GM23338 (cell line): ENCODE results near the gene CELA1. TPM values are rescaled to one million over a fixed set of nuclear protein-coding genes. Genes with fewer than 3 reads are reported as not detected.

Experiments used
- ATAC-seq: fragments of 200-7000 bp; cut with Tn5 transposase; 3 replicates; pipeline ENCODE4 v1.9.1; 2020
- DNase-seq: peaks from one replicate; pipeline ENCODE4 v3.0.0-alpha.2; 2015; ENCODE audit warnings: low spot score
- H2AFZ ChIP-seq: fragments of 200-600 bp; sonication (generic); 2 replicates; pipeline ENCODE4 v1.8.0; 2016; ENCODE audit warnings: antibody characterized with exemption, mild to moderate bottlenecking, moderate library complexity
- H3F3A ChIP-seq: fragments of 200-600 bp; sonication (generic); replicated peaks from 2 replicates; pipeline ENCODE4 v1.8.0; 2017; ENCODE audit warnings: antibody characterized with exemption, mixed run types, low read depth
- H3K27ac ChIP-seq: fragments of 200-600 bp; sonication (generic); 2 replicates; pipeline ENCODE4 v1.6.1; 2016; ENCODE audit warnings: low read depth
- H3K27me3 ChIP-seq: fragments of 200-600 bp; sonication (generic); 2 replicates; pipeline ENCODE4 v1.8.0; 2016; ENCODE audit warnings: mild to moderate bottlenecking, mixed run types, moderate library complexity; ENCODE audit not compliant: insufficient read depth
- H3K36me3 ChIP-seq: fragments of 200-600 bp; sonication (generic); 2 replicates; pipeline ENCODE4 v1.8.0; 2016; ENCODE audit warnings: mild to moderate bottlenecking; ENCODE audit not compliant: insufficient read depth
- H3K4me1 ChIP-seq: fragments of 200-600 bp; sonication (generic); 2 replicates; pipeline ENCODE4 v1.8.0; 2016; ENCODE audit warnings: mild to moderate bottlenecking, moderate library complexity; ENCODE audit not compliant: insufficient read depth
- H3K4me2 ChIP-seq: fragments of 200-600 bp; sonication (generic); 2 replicates; pipeline ENCODE4 v1.7.1; 2017; ENCODE audit warnings: mixed run types
- H3K4me3 ChIP-seq: fragments of 200-600 bp; sonication (generic); 2 replicates; pipeline ENCODE4 v1.6.1; 2016; ENCODE audit warnings: mixed run types
- H3K79me2 ChIP-seq: fragments of 200-600 bp; sonication (generic); replicated peaks from 2 replicates; pipeline ENCODE4 v1.8.0; 2017; ENCODE audit warnings: mild to moderate bottlenecking; ENCODE audit not compliant: insufficient read depth
- H3K9me2 ChIP-seq: fragments of 200-600 bp; sonication (generic); 2 replicates; pipeline ENCODE4 v1.8.0; 2017; ENCODE audit not compliant: insufficient read depth
- H4K20me1 ChIP-seq: fragments of 200-600 bp; sonication (generic); replicated peaks from 2 replicates; pipeline ENCODE4 v1.8.0; 2017; ENCODE audit warnings: mild to moderate bottlenecking; ENCODE audit not compliant: insufficient read depth
- H3K27ac Mint-ChIP-seq: 2 replicates; pipeline ENCODE4 v1.8.0; 2020; ENCODE audit warnings: inconsistent platforms, mild to moderate bottlenecking, moderate library complexity, mixed read lengths
- H3K27me3 Mint-ChIP-seq: 3 replicates; pipeline ENCODE4 v1.8.0; 2022; ENCODE audit warnings: low read depth, mild to moderate bottlenecking, moderate library complexity, mixed read lengths, inconsistent platforms; ENCODE audit not compliant: insufficient read depth, poor library complexity
- H3K36me3 Mint-ChIP-seq: 3 replicates; pipeline ENCODE4 v1.8.0; 2021; ENCODE audit warnings: low read depth, mild to moderate bottlenecking, inconsistent platforms, moderate library complexity, mixed read lengths
- H3K4me1 Mint-ChIP-seq: 3 replicates; pipeline ENCODE4 v1.8.0; 2020; ENCODE audit warnings: mild to moderate bottlenecking, inconsistent platforms, mixed read lengths
- H3K4me3 Mint-ChIP-seq: 3 replicates; pipeline ENCODE4 v1.8.0; 2021; ENCODE audit warnings: moderate library complexity, mild to moderate bottlenecking, inconsistent platforms, mixed read lengths
- H3K9me3 Mint-ChIP-seq: 3 replicates; pipeline ENCODE4 v1.8.0; 2020; ENCODE audit warnings: moderate library complexity, mild to moderate bottlenecking, inconsistent platforms, mixed read lengths
- CREB1 ChIP-seq: fragments of 250-450 bp; sonication (Bioruptor Pico); IDR thresholded peaks from 2 replicates; pipeline ENCODE4 v1.5.0; 2020; ENCODE audit warnings: low read depth, mild to moderate bottlenecking, moderate library complexity
- ETS1 ChIP-seq: IDR thresholded peaks from 2 replicates; pipeline ENCODE4 v1.6.1; 2016; ENCODE audit warnings: antibody characterized with exemption
- EZH2 ChIP-seq: fragments of 200-600 bp; sonication (generic); IDR thresholded peaks from one replicate; pipeline ENCODE4 v1.8.0; 2017; ENCODE audit warnings: antibody characterized with exemption, mild to moderate bottlenecking, low read depth; ENCODE audit not compliant: unreplicated experiment
- EZH2phosphoT487 ChIP-seq: fragments of 200-600 bp; sonication (generic); IDR thresholded peaks from one replicate; pipeline ENCODE4 v1.8.1; 2018; ENCODE audit warnings: antibody characterized with exemption; ENCODE audit not compliant: unreplicated experiment
- JUNB ChIP-seq: IDR thresholded peaks from one replicate; pipeline ENCODE4 v1.6.1; 2016; ENCODE audit warnings: antibody characterized with exemption; ENCODE audit not compliant: unreplicated experiment
- NANOG ChIP-seq: IDR thresholded peaks from 2 replicates; pipeline ENCODE4 v1.6.1; 2016; ENCODE audit warnings: antibody characterized with exemption, borderline replicate concordance
- POLR2AphosphoS5 ChIP-seq: IDR thresholded peaks from 2 replicates; pipeline ENCODE4 v1.6.1; 2016; ENCODE audit warnings: antibody characterized with exemption, low read depth
- STAT1 ChIP-seq: IDR thresholded peaks from one replicate; pipeline ENCODE4 v1.6.1; 2016; ENCODE audit warnings: antibody characterized with exemption; ENCODE audit not compliant: unreplicated experiment
- ZNF331 ChIP-seq: fragments of 250-450 bp; sonication (Bioruptor Pico); IDR thresholded peaks from 2 replicates; pipeline ENCODE4 v1.5.0; 2020; ENCODE audit warnings: low read depth, mild to moderate bottlenecking, moderate library complexity
- polyA plus RNA-seq: library from polyadenylated mRNA; unstranded; fragments of >200 nt; fragmentation: Nextera tagmentation; extraction: Ambion mirVana; gene quantifications from 2 replicates; pipeline ENCODE4 v1.2.1, GENCODE V29; 2016
- total RNA-seq: library from RNA; depleted of rRNA; stranded (reverse); fragments of >200 nt; shearing (Covaris generic); gene quantifications from 2 replicates; pipeline ENCODE4 v1.2.3, GENCODE V29; 2014
- TF ChIP-seq, protein P1 (sequence below): IDR thresholded peaks from one replicate; pipeline ENCODE4 v1.6.1; 2018; ENCODE audit warnings: antibody characterized with exemption; ENCODE audit not compliant: unreplicated experiment

Gene CELA1
- total and polyA plus RNA-seq, 2 experiments from 2014 or later: not detected

GRCh38 chr12:51324953-51325352 lies 21.5 kb downstream of the CELA1 start:
- 0 out of 2 replicates have a peak, but pooled peaks cover 2% of the 10 kb centered on the region for H3K9me2 ChIP-seq
- no peak for ATAC-seq
- no peak for TF ChIP-seq ZNF331 (CRISPR knock-in tag)
- no peak for TF ChIP-seq CREB1
- TF ChIP-seq EZH2phosphoT487: no peak
- no peak for TF ChIP-seq NANOG
- Mint-ChIP-seq H3K27me3 (peaks cover 2% of the 10 kb centered on the region), H3K27ac (no peak overlapping the region), H3K4me3 (no peak overlapping the region), H3K4me1 (peaks cover 16% of the 10 kb centered on the region), H3K9me3 (no peaks in the 10 kb centered on the region), H3K36me3 (no peaks in the 10 kb centered on the region)
- H2AFZ ChIP-seq: no peak overlapping the region
- no peak overlapping the region for H3K4me2 ChIP-seq
- no peak overlapping the region for H3K4me3 ChIP-seq
- no peaks in the 10 kb centered on the region for H3K27me3 ChIP-seq
- H3K27ac ChIP-seq: no peak overlapping the region
- H3F3A ChIP-seq: 0 out of 2 replicates have a peak, but pooled peaks cover 4% of the 10 kb centered on the region
- H3K36me3 ChIP-seq: no peaks in the 10 kb centered on the region
- no peak for DNase-seq
- H4K20me1 ChIP-seq: no peaks in the 10 kb centered on the region
- peaks cover 8% of the 10 kb centered on the region; the same call in 1 of the 2 replicates for H3K4me1 ChIP-seq
- H3K79me2 ChIP-seq: no peaks in the 10 kb centered on the region

GRCh38 chr12:51323966-51324895 lies 22.2 kb downstream of the CELA1 start, which contains the start of gene BIN2:
TSS of gene BIN2 (minus strand) at chr12:51324174. CDS start at chr12:51324102, 72 bp downstream.
- no peak; the same call in 2 of the 3 replicates for ATAC-seq
- no peak for DNase-seq
- Histone ChIP-seq H3K4me1 (peaks cover 11% of the 10 kb centered on the region), H3K79me2 (no peaks in the 10 kb centered on the region), H3K27me3 (no peaks in the 10 kb centered on the region), H3K27ac (no peak within 1 kb of the TSS), H2AFZ (peak within 1 kb of the TSS; percentile 74), H4K20me1 (no peaks in the 10 kb centered on the region), H3K4me3 (no peak within 1 kb of the TSS), H3K4me2 (no peak within 1 kb of the TSS), H3K36me3 (no peaks in the 10 kb centered on the region), H3K9me2 (0 out of 2 replicates have a peak, but pooled peaks cover 2% of the 10 kb centered on the region), H3F3A (0 out of 2 replicates have a peak, but pooled peaks cover 4% of the 10 kb centered on the region)
- Mint-ChIP-seq H3K27me3 (peaks cover 2% of the 10 kb centered on the region), H3K4me1 (peaks cover 21% of the 10 kb centered on the region), H3K27ac (no peak within 1 kb of the TSS), H3K4me3 (no peak within 1 kb of the TSS; the same call in 2 of the 3 replicates), H3K9me3 (no peaks in the 10 kb centered on the region), H3K36me3 (no peaks in the 10 kb centered on the region)
- TF ChIP-seq STAT1: no peak
- TF ChIP-seq, protein P1, sequence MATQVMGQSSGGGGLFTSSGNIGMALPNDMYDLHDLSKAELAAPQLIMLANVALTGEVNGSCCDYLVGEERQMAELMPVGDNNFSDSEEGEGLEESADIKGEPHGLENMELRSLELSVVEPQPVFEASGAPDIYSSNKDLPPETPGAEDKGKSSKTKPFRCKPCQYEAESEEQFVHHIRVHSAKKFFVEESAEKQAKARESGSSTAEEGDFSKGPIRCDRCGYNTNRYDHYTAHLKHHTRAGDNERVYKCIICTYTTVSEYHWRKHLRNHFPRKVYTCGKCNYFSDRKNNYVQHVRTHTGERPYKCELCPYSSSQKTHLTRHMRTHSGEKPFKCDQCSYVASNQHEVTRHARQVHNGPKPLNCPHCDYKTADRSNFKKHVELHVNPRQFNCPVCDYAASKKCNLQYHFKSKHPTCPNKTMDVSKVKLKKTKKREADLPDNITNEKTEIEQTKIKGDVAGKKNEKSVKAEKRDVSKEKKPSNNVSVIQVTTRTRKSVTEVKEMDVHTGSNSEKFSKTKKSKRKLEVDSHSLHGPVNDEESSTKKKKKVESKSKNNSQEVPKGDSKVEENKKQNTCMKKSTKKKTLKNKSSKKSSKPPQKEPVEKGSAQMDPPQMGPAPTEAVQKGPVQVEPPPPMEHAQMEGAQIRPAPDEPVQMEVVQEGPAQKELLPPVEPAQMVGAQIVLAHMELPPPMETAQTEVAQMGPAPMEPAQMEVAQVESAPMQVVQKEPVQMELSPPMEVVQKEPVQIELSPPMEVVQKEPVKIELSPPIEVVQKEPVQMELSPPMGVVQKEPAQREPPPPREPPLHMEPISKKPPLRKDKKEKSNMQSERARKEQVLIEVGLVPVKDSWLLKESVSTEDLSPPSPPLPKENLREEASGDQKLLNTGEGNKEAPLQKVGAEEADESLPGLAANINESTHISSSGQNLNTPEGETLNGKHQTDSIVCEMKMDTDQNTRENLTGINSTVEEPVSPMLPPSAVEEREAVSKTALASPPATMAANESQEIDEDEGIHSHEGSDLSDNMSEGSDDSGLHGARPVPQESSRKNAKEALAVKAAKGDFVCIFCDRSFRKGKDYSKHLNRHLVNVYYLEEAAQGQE: no peak
- no peak for TF ChIP-seq JUNB
- no peak for TF ChIP-seq EZH2
- no peak for TF ChIP-seq NANOG
- TF ChIP-seq ETS1: no peak
- no peak for TF ChIP-seq POLR2AphosphoS5
- TF ChIP-seq CREB1: no peak
- TF ChIP-seq EZH2phosphoT487: no peak
